Gastrocnemius medialis (tissue), 4 donors: Measurements from ENCODE around the gene PLB1. TPM values are rescaled to one million over a fixed set of nuclear protein-coding genes. Genes with fewer than 3 reads are reported as not detected.
A peak's percentile ranks its signal among the peaks of the same experiment; 100 is the strongest.

Experiments used
- ATAC-seq, 2 donors: fragments of 150-250 bp; one replicate each; pipeline ENCODE4 v1.9.1; 2016
- DNase-seq, 2 donors: peaks; one replicate each; pipeline ENCODE4 v3.0.0-alpha.2; 2019
- H3K27ac ChIP-seq, 4 donors: fragments of 200-600 bp; sonication (generic); 1 replicate in 1 of 4; 2 replicates in 3 of 4; pipeline ENCODE4 v1.5.1; 2016 to 2018; ENCODE audit warnings: mild to moderate bottlenecking in 2 of 4, moderate library complexity in 1 of 4
- H3K27me3 ChIP-seq, 3 donors: fragments of 200-600 bp; sonication (generic) in 2 of 3; 1 replicate in 1 of 3; 2 replicates in 2 of 3; pipeline versions ENCODE4 v1.5.1 to v1.6.0; 2016 to 2019; ENCODE audit warnings: mild to moderate bottlenecking in 1 of 3, moderate library complexity in 1 of 3
- H3K36me3 ChIP-seq, 2 donors: fragments of 200-600 bp; sonication (generic) in 1 of 2; one replicate each; pipeline ENCODE4 v1.5.1; 2017 to 2018
- H3K4me1 ChIP-seq, 2 donors: fragments of 200-600 bp; sonication (generic) in 1 of 2; one replicate each; pipeline ENCODE4 v1.5.1; 2016 to 2017; ENCODE audit warnings: mild to moderate bottlenecking in 2 of 2
- H3K4me3 ChIP-seq, 4 donors: fragments of 200-600 bp; sonication (generic) in 3 of 4; 1 replicate in 1 of 4; 2 replicates in 3 of 4; pipeline ENCODE4 v1.5.1; 2016 to 2019; ENCODE audit warnings: mild to moderate bottlenecking in 2 of 4
- H3K9me3 ChIP-seq, 3 donors: fragments of 200-600 bp; sonication (generic) in 2 of 3; 1 replicate in 1 of 3; 2 replicates in 2 of 3; pipeline ENCODE4 v1.5.1; 2016 to 2019
- POLR2A ChIP-seq, 2 donors: fragments of 450-650 bp; IDR thresholded peaks; one replicate each; pipeline ENCODE4 v1.6.1; 2017; ENCODE audit warnings: antibody characterized with exemption in 2 of 2, mild to moderate bottlenecking in 2 of 2, moderate library complexity in 2 of 2
- in situ Hi-C, 4 donors: fragments of 200-750 bp; cut with MboI; loops; one replicate each; pipeline versions ENCODE4 v1.15.0 to v1.8.0; 2017; ENCODE audit warnings: low sequenced_read_pairs in 4 of 4
- intact Hi-C: fragments of 100-400 bp; cut with DNase I; formaldehyde crosslinking; loops from one replicate; pipeline ENCODE4 v1.15.1; 2023; ENCODE audit warnings: low total_unique reads
- total RNA-seq, 4 donors: library from RNA; depleted of rRNA; stranded (reverse); fragments of >200 nt; gene quantifications; one replicate each; pipeline versions ENCODE4 v1.1.0 to v1.2.3, GENCODE V29; 2016
- TF ChIP-seq, protein P1 (sequence below), 5 experiments: fragments of 450-650 bp in 3 of 5; fragments of 200-600 bp in 2 of 5; sonication (generic) in 2 of 5; IDR thresholded peaks in 4 of 5; conservative IDR thresholded peaks in 1 of 5; 1 replicate in 4 of 5; 2 replicates in 1 of 5; pipeline ENCODE4 v1.5.1; 2016 to 2019; ENCODE audit warnings: antibody characterized with exemption in 5 of 5, mild to moderate bottlenecking in 3 of 5, moderate library complexity in 3 of 5

Gene PLB1
- total RNA-seq, 4 donors from 2014 or later, result 1.2 to 4.3 (median 2.8) TPM

DNA sequence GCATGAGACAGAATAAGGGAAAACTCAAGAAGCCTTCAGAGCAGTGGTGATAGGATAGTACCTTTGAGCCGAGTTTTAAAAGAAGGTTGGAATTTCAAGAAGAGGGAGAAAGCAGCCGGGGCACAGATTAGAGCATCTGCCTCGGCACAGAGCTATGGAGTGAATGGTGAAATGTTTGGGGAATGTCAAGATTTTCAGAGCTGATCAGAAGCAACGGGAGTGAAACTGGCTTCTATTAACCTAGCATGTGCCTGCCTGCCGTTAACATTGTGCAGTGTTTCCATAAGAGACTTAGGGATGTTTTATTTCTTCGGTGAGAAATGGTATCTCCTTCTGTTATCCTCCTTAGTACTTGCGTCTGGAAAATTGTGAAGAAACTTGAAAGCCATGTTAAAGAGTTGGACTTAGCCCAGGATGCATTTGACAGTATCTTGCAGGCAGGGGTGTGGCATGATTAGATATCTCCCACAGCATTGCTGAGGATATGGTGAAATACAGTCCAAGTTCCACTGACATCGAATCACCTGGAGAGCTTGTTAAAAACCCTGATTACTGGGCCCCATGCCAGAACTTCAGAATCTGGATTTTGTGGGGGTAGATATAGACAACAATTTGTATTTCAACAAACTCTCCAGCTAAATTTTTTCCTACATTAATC lies 158.9 kb downstream of the PLB1 start:
- Histone ChIP-seq H3K4me1 (peaks cover 20 to 22% of the 10 kb centered on the region in 2 donors), H3K27ac (no peak overlapping the region), H3K4me3 (no peak overlapping the region), H3K27me3 (no peaks in the 10 kb centered on the region), H3K9me3 (no peaks in the 10 kb centered on the region), H3K36me3 (no peaks in the 10 kb centered on the region)
- no peak for TF ChIP-seq POLR2A (IDR thresholded peaks at IDR 0.05)
- TF ChIP-seq, protein P1, sequence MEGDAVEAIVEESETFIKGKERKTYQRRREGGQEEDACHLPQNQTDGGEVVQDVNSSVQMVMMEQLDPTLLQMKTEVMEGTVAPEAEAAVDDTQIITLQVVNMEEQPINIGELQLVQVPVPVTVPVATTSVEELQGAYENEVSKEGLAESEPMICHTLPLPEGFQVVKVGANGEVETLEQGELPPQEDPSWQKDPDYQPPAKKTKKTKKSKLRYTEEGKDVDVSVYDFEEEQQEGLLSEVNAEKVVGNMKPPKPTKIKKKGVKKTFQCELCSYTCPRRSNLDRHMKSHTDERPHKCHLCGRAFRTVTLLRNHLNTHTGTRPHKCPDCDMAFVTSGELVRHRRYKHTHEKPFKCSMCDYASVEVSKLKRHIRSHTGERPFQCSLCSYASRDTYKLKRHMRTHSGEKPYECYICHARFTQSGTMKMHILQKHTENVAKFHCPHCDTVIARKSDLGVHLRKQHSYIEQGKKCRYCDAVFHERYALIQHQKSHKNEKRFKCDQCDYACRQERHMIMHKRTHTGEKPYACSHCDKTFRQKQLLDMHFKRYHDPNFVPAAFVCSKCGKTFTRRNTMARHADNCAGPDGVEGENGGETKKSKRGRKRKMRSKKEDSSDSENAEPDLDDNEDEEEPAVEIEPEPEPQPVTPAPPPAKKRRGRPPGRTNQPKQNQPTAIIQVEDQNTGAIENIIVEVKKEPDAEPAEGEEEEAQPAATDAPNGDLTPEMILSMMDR (IDR thresholded peaks at IDR 0.05 in 4 of 5, conservative IDR thresholded peaks at IDR 0.05 in 1 of 5), result no peak
- peak in 1 of 2 donors; percentile 19 for ATAC-seq
- in situ Hi-C loops, result no loop called here
- DNase-seq, result no peak
- intact Hi-C loops, result no loop called here

DNA sequence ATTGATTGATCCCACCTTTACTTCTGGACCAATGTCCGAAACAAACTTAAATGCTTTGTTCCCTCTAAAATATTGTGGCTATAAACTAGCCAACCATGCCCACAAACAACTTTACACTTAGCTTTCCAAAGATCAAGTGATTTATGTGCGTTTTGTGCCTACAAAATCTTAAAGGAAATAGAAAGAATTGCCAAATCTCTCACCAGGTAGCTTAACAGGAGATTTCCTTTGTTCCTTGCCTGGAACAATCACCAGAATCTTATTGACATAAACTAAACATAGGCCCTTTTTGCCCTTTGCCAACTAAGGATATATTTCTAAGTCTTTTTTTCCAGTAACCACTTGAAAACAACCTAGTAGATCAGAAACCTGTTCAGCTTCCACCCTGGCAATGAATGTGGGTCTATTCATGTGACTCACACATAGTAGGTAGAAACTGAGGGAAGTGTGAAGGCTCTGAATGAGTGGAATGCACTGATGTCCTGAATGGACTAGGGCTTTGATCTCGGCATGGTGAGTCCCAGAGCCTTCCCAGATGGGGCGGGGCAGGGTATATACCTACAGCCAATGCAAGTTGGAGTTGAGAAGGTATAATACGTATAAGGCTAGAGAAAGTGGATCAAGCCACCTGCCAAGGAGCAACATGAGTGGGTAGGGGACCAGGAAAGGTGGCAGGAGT lies 161.2 kb downstream of the PLB1 start:
- TF ChIP-seq POLR2A (IDR thresholded peaks at IDR 0.05), result no peak
- TF ChIP-seq, protein P1 (IDR thresholded peaks at IDR 0.05 in 4 of 5, conservative IDR thresholded peaks at IDR 0.05 in 1 of 5), result no peak
- H3K4me3 ChIP-seq, result no peak overlapping the region
- H3K36me3 ChIP-seq, result no peaks in the 10 kb centered on the region
- peaks cover 34 to 37% of the 10 kb centered on the region in 2 donors for H3K4me1 ChIP-seq
- in situ Hi-C loops (no loop called here), intact Hi-C loops (no loop called here)
- H3K27me3 ChIP-seq, result no peaks in the 10 kb centered on the region
- no peak for DNase-seq
- no peak for ATAC-seq
- H3K9me3 ChIP-seq, result no peaks in the 10 kb centered on the region
- no peak overlapping the region for H3K27ac ChIP-seq

DNA sequence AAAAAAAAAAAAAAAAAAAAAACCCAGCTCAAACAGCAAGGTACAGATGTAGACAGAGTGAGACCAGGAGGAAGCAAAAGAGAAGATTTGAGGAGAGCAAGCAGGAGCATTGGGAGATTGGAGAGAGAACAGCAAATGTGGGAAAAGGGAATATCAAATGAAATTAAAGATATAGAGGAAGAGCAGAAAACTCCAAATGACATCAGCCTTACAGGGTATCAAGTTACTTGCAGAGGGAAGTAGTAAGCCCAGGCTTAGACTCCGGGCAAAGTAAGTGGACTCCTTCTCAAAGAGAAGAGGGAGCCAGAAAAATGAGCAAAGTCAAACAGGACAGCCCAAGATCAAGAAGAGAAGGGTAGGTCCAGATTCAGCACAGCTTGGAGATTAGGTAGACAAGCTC lies 162.5 kb downstream of the PLB1 start:
- intact Hi-C loops, result no loop called here
- no peaks in the 10 kb centered on the region for H3K27me3 ChIP-seq
- no peak overlapping the region for H3K4me3 ChIP-seq
- no peak for TF ChIP-seq POLR2A (IDR thresholded peaks at IDR 0.05)
- ATAC-seq (peak; percentile 32 to 37), DNase-seq (no peak)
- in situ Hi-C loops, result no loop called here
- no peaks in the 10 kb centered on the region for H3K9me3 ChIP-seq
- H3K4me1 ChIP-seq, result peaks cover 42 to 44% of the 10 kb centered on the region in 2 donors
- no peaks in the 10 kb centered on the region for H3K36me3 ChIP-seq
- peak overlapping the region in 2 of 4 donors; percentile 25 to 32 for H3K27ac ChIP-seq

DNA sequence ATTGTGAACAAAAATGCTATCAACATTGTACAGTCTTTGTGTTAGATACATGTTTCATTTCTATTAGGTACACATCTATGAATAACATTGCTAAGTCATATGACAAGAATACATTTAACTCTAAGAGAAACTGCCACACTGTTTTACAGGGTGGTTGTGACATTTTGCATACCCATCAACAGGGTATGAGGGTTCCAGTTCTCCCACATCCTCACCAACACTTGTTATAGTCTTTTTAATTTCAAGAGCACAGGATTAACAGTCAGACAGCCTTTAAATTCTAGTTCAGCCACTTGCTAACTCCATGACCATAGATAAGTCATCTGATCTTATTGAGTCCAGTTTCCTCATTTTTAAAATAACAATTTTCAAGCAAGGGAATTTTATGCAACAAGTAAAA lies 163.3 kb downstream of the PLB1 start:
- in situ Hi-C loops, result no loop called here
- H3K36me3 ChIP-seq, result no peaks in the 10 kb centered on the region
- ATAC-seq, result no peak
- no peaks in the 10 kb centered on the region for H3K27me3 ChIP-seq
- TF ChIP-seq, protein P1 (IDR thresholded peaks at IDR 0.05 in 4 of 5, conservative IDR thresholded peaks at IDR 0.05 in 1 of 5), result no peak
- H3K4me3 ChIP-seq, result no peak overlapping the region
- intact Hi-C loops, result no loop called here
- no peak for DNase-seq
- H3K4me1 ChIP-seq, result peaks cover 42 to 47% of the 10 kb centered on the region in 2 donors
- H3K27ac ChIP-seq, result peak overlapping the region in 1 of 4 donors; percentile 32
- H3K9me3 ChIP-seq, result no peaks in the 10 kb centered on the region

DNA sequence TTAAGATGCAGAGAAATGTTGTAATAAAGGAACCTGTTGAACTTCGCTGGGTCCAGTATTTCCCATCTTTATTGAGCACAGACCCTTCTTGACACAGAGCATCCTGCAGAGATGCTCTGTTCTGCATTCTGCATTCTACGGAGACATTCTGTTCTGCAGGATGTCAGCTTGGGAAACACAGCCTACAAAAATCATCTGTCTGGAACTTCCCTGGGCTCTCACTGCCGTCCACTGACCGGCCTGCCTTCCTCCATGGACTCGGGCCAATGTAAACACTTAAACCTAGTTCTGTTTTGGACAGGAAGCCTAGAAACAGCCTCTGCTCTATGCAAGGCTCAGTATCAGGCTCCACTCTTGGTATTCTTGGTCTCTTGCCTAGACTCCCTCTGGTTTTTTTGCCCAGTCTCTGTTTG lies 165.7 kb downstream of the PLB1 start:
- H3K27me3 ChIP-seq, result no peaks in the 10 kb centered on the region
- ATAC-seq, result peak; percentile 69 to 87
- H3K9me3 ChIP-seq, result no peaks in the 10 kb centered on the region
- peaks cover 48 to 51% of the 10 kb centered on the region in 2 donors for H3K4me1 ChIP-seq
- in situ Hi-C loops, result no loop called here
- TF ChIP-seq, protein P1 (IDR thresholded peaks at IDR 0.05 in 4 of 5, conservative IDR thresholded peaks at IDR 0.05 in 1 of 5), result no peak
- TF ChIP-seq POLR2A (IDR thresholded peaks at IDR 0.05), result no peak
- H3K4me3 ChIP-seq, result no peak overlapping the region
- no peaks in the 10 kb centered on the region for H3K36me3 ChIP-seq
- H3K27ac ChIP-seq, result peak overlapping the region; percentile 58 to 75 (median 67)
- intact Hi-C loops, result no loop called here
- peak; percentile 62 to 64 for DNase-seq
